GM21390 (cell line): ENCODE data around the gene UFSP2.

Source experiments
- ATAC-seq: cut with Tn5 transposase; IDR thresholded peaks from one replicate; pipeline ENCODE4 v1.9.1; 2021; ENCODE audit not compliant: unreplicated experiment

Gene UFSP2

GRCh38 chr4:185426960-185427688, 1.4 kb upstream of the UFSP2 start:
- no peak for ATAC-seq

- peak; percentile 1 for ATAC-seq
These were observed 688 bp downstream of the UFSP2 start for GRCh38 chr4:185424905-185425646.

- no peak for ATAC-seq
These were observed 4.2 kb downstream of the UFSP2 start for GRCh38 chr4:185421366-185422124.

- no peak for ATAC-seq
These were observed 8.8 kb downstream of the UFSP2 start for GRCh38 chr4:185416955-185417354.

- no peak for ATAC-seq
These were observed 13.4 kb downstream of the UFSP2 start for GRCh38 chr4:185412412-185412811.

- no peak for ATAC-seq
These were observed 13.9 kb downstream of the UFSP2 start for GRCh38 chr4:185411849-185412248.

- ATAC-seq: no peak
These were observed 17.3 kb downstream of the UFSP2 start for GRCh38 chr4:185408432-185408831.

GRCh38 chr4:185405296-185405999, 20.3 kb downstream of the UFSP2 start:
- ATAC-seq: peak; percentile 80

GRCh38 chr4:185404031-185404430, 21.7 kb downstream of the UFSP2 start:
- no peak for ATAC-seq

- no peak for ATAC-seq
These were observed 26.3 kb downstream of the UFSP2 start for GRCh38 chr4:185399466-185399865.

- no peak for ATAC-seq
These were observed 27.1 kb downstream of the UFSP2 start for GRCh38 chr4:185398618-185399017.

GRCh38 chr4:185396724-185397385, 28.9 kb downstream of the UFSP2 start, which contains the start of gene ANKRD37:
ANKRD37 (plus strand) TSS chr4:185396841; CDS start chr4:185396924, 83 bp downstream.
- ATAC-seq: no peak

- peak; percentile 79 for ATAC-seq
These were observed 29.6 kb downstream of the UFSP2 start for GRCh38 chr4:185395956-185396723.

GRCh38 chr4:185395238-185395955, 30.4 kb downstream of the UFSP2 start, which contains the start of gene LRP2BP:
LRP2BP (minus strand) TSS chr4:185395924; CDS start chr4:185378186, 17,738 bp downstream.
- ATAC-seq: no peak

GRCh38 chr4:185394568-185395237, 31.1 kb downstream of the UFSP2 start:
- ATAC-seq: no peak

- ATAC-seq: no peak
These were observed 33.6 kb downstream of the UFSP2 start for GRCh38 chr4:185392156-185392555.

- ATAC-seq: no peak
These were observed 34.8 kb downstream of the UFSP2 start for GRCh38 chr4:185390941-185391340.

- ATAC-seq: no peak
These were observed 37.8 kb downstream of the UFSP2 start for GRCh38 chr4:185387957-185388356.
